ENCODE data around the gene KNSTRN. TPM values are rescaled to one million over a fixed set of nuclear protein-coding genes. Genes with fewer than 3 reads are reported as not detected.

The KNSTRN gene
- total and polyA plus RNA-seq, 2 of the 8 experiments (the other 6 are each of a cell fraction or from before 2014, with no cell fraction given) = 25.1 to 79.4 TPM

GRCh38 chr15:40440743-40441564 is 58.4 kb downstream of the KNSTRN start, which contains the start of gene BAHD1 (continued):
- no peak for TF ChIP-seq NANOG (IDR thresholded peaks at IDR 0.05; ENCODE audit: insufficient read depth, low read depth, low read length, poor library complexity, severe bottlenecking)
- TF ChIP-seq SAP30 (IDR thresholded peaks at IDR 0.05; ENCODE audit: insufficient read depth, insufficient replicate concordance, low read length) = no peak
- TF ChIP-seq CBX8 (IDR thresholded peaks at IDR 0.05; ENCODE audit: borderline replicate concordance, low read depth, low read length) = no peak
- peak; percentile 70 for TF ChIP-seq E2F6 (IDR thresholded peaks at IDR 0.05)
- no peak for TF ChIP-seq EP300 (IDR thresholded peaks at IDR 0.05; ENCODE audit: borderline replicate concordance in 1 of 2, low read depth in 2 of 2, low read length in 2 of 2)
- TF ChIP-seq HDAC2 (IDR thresholded peaks at IDR 0.05; ENCODE audit: borderline replicate concordance in 1 of 2, low read depth in 2 of 2, low read length in 2 of 2) = 0 out of 4 replicates have a peak, but pooled peaks of 1 of the 2 experiments have one; percentile 8
- TF ChIP-seq CHD2 (IDR thresholded peaks at IDR 0.05; ENCODE audit: low read length) = peak; percentile 66
- peak; percentile 35; the same call in 1 of the 2 replicates for TF ChIP-seq PHF8 (conservative IDR thresholded peaks at IDR 0.05; ENCODE audit: low read depth, low read length)
- peak; percentile 24 to 45; a peak in 1 of 4 replicates for TF ChIP-seq SIN3A (conservative IDR thresholded peaks at IDR 0.05 in 1 of 2, IDR thresholded peaks at IDR 0.05 in 1 of 2; ENCODE audit: low read depth in 1 of 2, low read length in 2 of 2)
- TF ChIP-seq RAD21 (IDR thresholded peaks at IDR 0.05 in 1 of 2, conservative IDR thresholded peaks at IDR 0.05 in 1 of 2; ENCODE audit: low read depth in 2 of 2, low read length in 2 of 2) = peak; percentile 2 to 16; a peak in 2 of 4 replicates
- TF ChIP-seq POU5F1 (IDR thresholded peaks at IDR 0.05; ENCODE audit: low read depth, low read length) = no peak
- TF ChIP-seq SP1 (IDR thresholded peaks at IDR 0.05; ENCODE audit: low read depth, low read length) = peak; percentile 76; the same call in 1 of the 2 replicates

All from H1 (cell line).